NCI-H1105 (cell line): ENCODE results near the gene DLG1.
"Not testable (repeated sequence)": the region's sequence is repeated elsewhere in the genome, so short reads cannot be mapped to it uniquely, and the experiment has no call there.

ENCODE experiments used
- DNase-seq: peaks from one replicate; lab custom pipeline; 2025; lab: John Stamatoyannopoulos, UW

DLG1 gene

DNA sequence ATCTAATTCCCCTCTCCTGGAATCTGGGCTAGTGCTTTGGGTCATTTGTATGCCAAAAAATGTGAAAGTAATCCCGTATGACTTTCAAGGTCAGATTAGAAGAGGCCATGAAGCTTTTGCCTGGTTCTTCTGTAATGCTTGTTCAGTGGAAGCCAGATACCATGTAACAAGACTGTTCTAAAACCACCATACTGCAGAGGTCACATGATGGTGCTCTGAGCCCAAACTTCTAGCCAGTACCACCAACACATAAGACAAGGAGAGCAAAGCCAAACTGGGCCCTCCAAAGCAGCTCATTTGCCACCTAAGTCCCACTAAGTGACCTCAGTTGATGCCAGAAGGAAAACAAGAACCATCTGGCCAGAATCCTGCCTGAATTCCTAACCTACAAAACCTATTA is 204.5 kb downstream of the DLG1 start:
- DNase-seq: no peak

DNA sequence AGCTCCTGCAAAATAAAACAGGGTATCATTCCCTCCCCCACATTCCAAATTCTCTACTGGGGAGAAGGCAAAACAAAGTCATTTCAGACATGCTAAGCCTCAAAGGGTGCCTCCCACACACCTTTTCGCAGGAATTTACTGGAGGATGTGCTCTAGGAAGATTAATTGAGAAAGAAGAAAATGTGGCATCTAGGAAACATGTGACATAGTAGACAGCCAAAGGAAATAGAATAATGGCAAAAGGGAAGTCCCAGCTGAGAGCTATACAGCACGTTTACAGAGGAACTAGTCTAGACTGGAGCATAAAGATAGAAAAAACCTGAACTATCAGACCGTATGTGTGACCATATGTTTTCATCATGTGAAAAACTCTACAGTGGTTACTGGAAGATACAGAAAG is 210.0 kb downstream of the DLG1 start:
- DNase-seq: no peak

GRCh38 chr3:197085137-197085536 is 213.3 kb downstream of the DLG1 start:
- no peak for DNase-seq

DNA sequence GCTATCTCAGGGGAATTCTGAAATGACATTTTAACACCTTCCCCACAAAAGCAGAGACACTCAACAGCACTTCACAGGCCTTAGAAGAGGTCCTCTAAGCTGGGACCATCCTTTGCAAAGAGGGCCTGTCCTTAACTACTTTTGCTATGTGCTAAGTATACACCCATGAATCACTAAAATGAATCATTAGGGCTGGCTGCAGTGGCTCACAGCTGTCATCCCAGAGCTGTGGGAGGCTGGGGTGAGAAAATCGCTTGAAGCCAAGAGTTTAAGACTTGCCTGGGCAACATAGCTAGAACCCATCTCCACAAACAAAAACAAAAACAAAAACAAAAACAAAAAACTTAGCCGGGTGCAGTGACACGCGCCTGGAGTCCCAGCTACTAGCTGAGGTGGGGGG is 214.9 kb downstream of the DLG1 start:
- no peak for DNase-seq

DNA sequence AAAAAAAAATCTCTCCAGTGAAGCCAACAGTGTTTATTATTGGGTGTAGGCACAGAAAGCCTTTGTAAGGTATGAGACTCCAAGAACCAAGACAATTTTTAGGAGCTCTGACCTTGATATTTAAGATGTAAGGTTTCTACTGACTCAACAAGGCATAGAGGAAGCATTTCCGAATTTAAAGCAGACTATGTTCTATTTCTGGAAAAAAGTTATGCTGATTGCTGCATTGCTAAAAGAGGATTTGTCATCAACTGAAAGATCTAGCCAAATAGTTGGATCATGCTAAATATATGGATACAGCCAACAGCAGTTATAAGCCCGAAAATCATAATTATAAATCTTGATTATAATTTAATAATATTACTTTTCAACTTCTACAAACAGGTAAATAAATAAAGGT is 215.5 kb downstream of the DLG1 start:
- DNase-seq: no peak

DNA sequence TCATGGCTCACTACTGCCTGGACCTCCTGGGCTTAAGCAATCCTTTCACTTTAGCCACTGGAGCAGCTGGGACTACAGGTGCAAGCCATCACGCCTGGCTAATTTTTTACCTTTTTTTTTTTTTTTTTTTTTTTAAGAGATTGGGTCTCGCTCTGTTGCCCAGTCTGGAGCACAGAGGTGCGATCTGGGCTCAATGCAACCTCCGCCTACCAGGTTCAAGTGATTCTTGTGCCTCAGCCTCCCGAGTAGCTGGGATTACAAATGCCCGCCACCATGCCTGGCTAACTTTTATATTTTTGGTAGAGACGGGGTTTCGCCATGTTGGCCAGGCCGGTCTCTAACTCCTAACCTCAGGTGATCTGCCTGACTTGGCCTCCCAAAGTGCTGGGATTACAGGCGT is 218.1 kb downstream of the DLG1 start:
- DNase-seq: no peak

- DNase-seq: no peak
These were observed 222.0 kb downstream of the DLG1 start for GRCh38 chr3:197076415-197076814.

GRCh38 chr3:197068077-197068476 is 230.3 kb downstream of the DLG1 start:
- no peak for DNase-seq

DNA sequence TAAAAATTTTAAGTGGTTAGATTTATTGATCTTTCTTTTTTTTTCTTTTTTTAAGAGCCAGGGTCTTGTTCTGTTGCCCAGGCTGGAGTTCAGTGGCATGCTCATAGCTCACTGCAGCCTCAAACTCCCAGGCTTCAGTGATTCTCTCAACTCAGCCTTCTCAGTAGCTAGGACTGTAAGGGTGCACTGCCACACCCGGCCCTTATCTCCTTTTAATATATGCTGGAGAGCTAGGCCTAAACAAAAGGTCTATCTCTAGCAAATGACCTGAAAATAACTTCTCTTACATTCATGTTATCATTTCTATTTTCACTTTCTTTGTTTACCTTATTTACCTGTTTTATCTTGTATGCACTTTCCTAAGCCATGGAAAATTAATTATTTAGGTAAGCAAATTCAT is 233.6 kb downstream of the DLG1 start:
- no peak for DNase-seq

DNA sequence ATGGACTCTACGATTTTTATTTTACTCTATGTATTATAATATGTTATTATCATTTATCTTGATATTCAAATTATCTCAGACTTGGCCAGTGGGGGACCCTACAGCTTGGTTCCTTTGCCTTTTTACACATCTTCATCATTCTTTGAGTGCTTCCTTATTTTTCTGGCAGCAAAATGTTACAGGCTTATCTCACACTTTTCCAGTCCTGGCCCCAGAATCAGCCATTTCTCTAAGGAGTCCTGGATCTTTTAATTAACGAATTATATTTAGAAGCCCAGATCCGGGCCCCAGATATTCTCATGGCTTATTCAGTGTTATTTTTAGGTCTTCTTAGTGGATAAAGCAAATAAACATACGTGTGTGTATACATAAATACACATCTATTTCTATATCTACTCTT is 236.0 kb downstream of the DLG1 start:
- DNase-seq: no peak

DNA sequence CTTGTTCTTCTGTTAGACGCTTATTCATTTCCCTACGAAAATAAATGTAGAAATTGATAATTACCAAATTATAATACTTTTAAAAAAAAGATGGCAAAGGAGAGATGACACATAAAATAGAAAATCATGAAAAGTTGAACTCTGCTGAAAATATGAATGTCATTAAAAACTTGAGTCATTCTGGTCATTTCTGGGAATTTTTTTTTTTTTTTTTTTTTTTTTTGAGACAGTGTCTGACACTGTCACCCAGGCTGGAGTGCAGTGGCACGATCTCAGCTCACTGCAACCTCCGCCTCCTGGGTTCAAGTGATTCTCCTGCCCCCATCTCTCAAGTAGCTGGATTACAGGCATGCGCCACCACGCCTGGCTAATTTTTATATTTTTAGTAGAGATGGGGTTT is 246.8 kb downstream of the DLG1 start:
- not testable (repeated sequence) for DNase-seq

DNA sequence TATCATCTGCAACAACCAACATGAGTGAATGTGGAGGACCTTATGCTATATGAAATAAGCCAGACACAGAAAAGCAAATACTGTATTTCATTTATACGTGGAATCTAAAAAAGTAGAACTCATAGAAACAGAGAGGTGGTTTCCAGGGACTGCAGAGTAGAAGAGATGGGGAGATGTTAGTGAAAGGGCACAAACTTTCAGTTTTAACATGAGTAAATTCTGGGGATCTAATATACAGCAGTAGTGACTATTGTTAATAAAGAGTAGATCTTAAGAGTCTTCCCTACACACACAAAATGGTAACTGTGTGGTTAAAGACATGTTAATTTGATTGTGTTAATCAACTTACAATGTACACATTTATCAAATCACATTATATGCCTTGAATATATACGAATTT is 247.9 kb downstream of the DLG1 start:
- DNase-seq: no peak

- no peak for DNase-seq
These were observed 255.9 kb downstream of the DLG1 start for GRCh38 chr3:197042539-197042938.

- DNase-seq: no peak
These were observed 256.4 kb downstream of the DLG1 start for GRCh38 chr3:197041875-197042488.

DNA sequence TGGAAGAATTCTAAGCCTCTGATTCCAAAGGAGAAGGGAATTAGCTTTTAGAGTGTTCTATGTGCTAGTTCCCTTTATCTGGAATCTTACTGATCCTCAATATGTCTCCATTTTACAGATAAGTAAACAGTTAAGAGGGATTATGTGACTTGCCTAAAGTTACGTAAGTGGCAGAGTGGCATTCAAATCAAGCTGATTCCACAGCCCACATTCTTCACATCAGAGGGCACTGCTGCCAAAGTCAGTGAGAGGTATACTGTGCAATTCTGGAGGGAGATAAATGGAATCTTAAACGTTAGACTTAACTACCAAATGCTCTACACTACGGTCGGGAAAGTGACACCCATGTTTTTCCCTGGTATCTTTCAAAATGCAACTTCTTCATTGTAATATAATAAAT is 257.8 kb downstream of the DLG1 start:
- no peak for DNase-seq

DNA sequence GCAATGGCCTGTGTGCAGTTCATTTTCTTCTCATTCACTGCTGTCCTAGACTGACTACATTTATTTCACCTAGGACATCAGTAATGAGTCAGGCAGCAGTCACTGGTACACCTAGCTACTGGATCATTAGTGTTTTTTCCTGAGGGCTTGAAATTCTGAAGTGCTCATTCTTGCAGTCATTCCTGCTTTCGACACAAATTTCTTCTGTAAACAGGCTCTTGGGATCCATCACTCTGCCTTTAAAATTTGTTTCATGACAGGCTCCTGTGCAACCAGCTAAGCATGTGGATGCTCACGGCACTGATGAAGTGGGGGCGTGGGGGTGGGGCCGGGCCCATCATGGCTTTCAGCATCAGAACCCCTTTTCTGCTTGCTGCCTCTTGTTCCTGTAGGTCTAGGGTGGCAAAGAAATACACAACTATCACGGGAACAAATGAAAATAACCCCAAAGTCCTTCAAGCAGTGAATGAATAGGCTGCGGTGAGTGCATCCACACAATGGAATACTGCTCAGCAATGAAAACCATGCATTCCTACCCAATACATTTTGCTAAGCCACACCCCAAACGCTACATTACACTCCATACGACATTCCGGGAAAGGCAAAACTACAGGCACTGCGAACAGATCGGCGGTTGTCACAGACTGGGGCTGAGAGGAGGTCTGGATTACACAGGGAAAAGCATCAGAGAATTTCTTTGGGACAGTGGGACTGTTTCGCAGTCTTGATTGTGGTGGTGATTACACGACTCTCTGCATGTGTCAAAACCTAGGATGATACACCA is 259.5 kb downstream of the DLG1 start:
- DNase-seq: no peak

GRCh38 chr3:197035577-197035976 is 262.8 kb downstream of the DLG1 start:
- DNase-seq: no peak

DNA sequence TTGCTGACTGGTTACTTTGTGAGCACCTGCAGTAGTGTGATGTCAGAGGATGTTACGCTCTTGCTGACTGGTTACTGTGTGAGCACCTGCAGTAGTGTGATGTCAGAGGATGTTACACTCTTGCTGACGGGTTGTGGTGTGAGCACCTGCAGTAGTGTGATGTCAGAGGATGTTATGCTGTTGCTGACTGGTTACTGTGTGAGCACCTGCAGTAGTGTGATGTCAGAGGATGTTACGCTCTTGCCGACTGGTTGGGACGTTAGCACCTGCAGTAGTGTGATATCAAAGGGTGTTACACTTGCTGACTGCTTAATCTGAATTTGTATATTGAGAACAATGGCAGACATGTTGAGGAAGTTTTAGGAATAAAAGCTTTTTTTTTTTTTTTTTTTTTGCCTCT is 263.6 kb downstream of the DLG1 start:
- not testable (repeated sequence) for DNase-seq

- not testable (repeated sequence) for DNase-seq
These were observed 264.6 kb downstream of the DLG1 start for GRCh38 chr3:197033764-197034163.

DNA sequence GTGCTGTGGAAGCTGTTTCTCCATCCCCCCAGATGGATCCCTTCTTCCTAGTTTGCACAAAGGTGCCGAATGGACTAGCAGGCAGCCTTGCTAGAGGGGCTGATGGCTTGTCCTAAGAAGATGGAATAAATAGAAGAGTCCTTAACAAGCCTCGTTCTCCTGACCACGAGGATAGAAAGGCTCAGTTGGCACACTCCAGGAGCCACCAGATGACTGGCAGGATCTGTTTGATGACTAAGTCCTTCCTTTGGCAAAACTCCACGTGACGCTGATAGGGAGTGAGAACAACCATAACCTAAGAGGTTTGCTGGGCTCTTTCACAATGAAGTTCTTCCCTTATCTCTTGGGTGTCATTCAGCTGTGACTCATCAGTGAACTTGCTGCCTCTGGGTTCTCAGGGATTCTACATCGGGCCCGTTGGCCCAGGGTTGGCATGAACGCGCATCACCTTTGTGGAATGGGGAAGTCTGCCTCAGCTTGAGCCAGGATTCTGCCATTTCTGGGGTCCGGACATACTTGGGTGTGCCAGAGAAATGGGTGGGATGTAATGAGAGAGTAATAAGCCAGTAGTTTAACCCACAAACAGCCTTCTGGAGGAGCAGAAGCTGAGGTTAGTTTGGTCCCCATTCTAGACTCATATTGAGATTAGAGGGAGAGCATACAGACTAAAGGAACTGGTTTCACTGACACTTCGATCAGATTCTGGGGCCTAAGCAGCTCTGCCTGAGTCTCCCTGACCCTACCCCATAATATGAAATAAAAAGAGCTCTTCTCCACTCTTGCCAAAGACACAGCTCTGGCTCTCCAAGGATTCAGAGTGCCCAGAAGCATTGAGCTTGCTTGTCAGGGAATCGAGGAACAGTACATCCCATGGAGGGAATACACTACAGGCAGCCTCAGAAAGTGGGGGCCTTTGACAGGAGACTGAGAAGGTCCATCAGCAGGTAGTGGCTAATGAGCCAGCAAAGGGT is 266.8 kb downstream of the DLG1 start:
- no peak for DNase-seq

GRCh38 chr3:197030379-197031314 is 267.8 kb downstream of the DLG1 start:
- no peak for DNase-seq
